C4-2B (cell line): ENCODE results near the gene TEX19.
"Not testable (repeated sequence)": the region's sequence is repeated elsewhere in the genome, so short reads cannot be mapped to it uniquely, and the experiment has no call there.

ENCODE experiments used
- CTCF ChIP-seq: fragments of 450-650 bp; conservative IDR thresholded peaks from 2 replicates; pipeline ENCODE4 v1.5.1; 2017; ENCODE audit warnings: mild to moderate bottlenecking
- ZFX ChIP-seq: fragments of 450-650 bp; IDR thresholded peaks from 2 replicates; pipeline ENCODE4 v1.6.1; 2017

- TF ChIP-seq CTCF, ZFX: not testable (repeated sequence)
Measured at GRCh38 chr17:82382220-82382932, 23.3 kb downstream of the TEX19 start.
